OCI-LY3 (cell line): ENCODE data around the gene CLP1.

Experiments used
- EZH2phosphoT487 ChIP-seq: fragments of 200-600 bp; shearing (Covaris generic); IDR thresholded peaks from 2 replicates; pipeline ENCODE4 v1.6.1; 2018; ENCODE audit warnings: antibody characterized with exemption, mixed run types, low read depth
- TF ChIP-seq, protein P1 (sequence below): fragments of 200-600, 300-600 bp; sonication (generic); IDR thresholded peaks from 2 replicates; pipeline ENCODE4 v1.5.1; 2014; ENCODE audit warnings: antibody characterized with exemption, low read length, low read depth

DNA sequence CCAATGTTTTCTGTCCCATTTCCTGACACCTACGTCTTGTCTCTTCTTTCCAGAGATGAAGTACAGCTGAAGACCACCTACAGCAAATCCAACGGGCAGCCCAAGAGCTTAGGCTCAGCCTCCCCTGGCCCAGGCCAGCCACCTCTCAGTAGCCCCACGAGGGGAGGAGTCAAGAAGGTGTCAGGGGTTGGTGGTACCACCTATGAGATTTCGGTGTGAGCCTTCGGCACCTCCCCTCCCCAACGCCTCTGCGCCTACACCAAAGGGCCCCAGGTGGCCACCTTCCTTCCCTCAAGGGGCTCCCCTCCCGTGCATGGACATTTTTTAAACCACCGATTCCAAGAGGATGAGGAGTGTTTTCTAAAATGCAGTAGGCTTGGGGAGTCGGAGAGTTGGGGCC is 42.3 kb downstream of the CLP1 start:
- TF ChIP-seq, protein P1, sequence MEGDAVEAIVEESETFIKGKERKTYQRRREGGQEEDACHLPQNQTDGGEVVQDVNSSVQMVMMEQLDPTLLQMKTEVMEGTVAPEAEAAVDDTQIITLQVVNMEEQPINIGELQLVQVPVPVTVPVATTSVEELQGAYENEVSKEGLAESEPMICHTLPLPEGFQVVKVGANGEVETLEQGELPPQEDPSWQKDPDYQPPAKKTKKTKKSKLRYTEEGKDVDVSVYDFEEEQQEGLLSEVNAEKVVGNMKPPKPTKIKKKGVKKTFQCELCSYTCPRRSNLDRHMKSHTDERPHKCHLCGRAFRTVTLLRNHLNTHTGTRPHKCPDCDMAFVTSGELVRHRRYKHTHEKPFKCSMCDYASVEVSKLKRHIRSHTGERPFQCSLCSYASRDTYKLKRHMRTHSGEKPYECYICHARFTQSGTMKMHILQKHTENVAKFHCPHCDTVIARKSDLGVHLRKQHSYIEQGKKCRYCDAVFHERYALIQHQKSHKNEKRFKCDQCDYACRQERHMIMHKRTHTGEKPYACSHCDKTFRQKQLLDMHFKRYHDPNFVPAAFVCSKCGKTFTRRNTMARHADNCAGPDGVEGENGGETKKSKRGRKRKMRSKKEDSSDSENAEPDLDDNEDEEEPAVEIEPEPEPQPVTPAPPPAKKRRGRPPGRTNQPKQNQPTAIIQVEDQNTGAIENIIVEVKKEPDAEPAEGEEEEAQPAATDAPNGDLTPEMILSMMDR, result no peak
- no peak for TF ChIP-seq EZH2phosphoT487
